K562 (cell line): Measurements from ENCODE around the gene CNKSR1. TPM values are rescaled to one million over a fixed set of nuclear protein-coding genes. Genes with fewer than 3 reads are reported as not detected.
A peak's percentile ranks its signal among the peaks of the same experiment; 100 is the strongest.

Experiments
- ARID3A ChIP-seq: IDR thresholded peaks from 2 replicates; pipeline ENCODE4 v1.6.1; 2012; ENCODE audit warnings: low read depth, low read length, improper control_type of control experiment, borderline replicate concordance
- ARNT ChIP-seq, 2 experiments: fragments of 450-650 bp; IDR thresholded peaks; 2 replicates each; pipeline ENCODE4 v1.6.1; 2016; ENCODE audit warnings: mild to moderate bottlenecking in 1 of 2
- BRD9 ChIP-seq: fragments of 450-650 bp; IDR thresholded peaks from 2 replicates; pipeline ENCODE4 v1.6.1; 2018; ENCODE audit warnings: low read depth; ENCODE audit not compliant: partially characterized antibody
- C11orf30 ChIP-seq: fragments of 450-650 bp; IDR thresholded peaks from 2 replicates; pipeline ENCODE4 v1.6.1; 2016; ENCODE audit warnings: low read depth, mild to moderate bottlenecking
- DDX20 ChIP-seq: fragments of 450-650 bp; IDR thresholded peaks from 2 replicates; pipeline ENCODE4 v1.6.1; 2016; ENCODE audit warnings: missing genetic modification characterization, low read depth, mild to moderate bottlenecking, missing compliant biosample characterization, moderate library complexity
- FOXM1 ChIP-seq, 2 experiments: fragments of 450-650 bp in 1 of 2; sonication (generic) in 1 of 2; formaldehyde crosslinking in 1 of 2; IDR thresholded peaks; 2 replicates each; pipeline versions ENCODE4 v1.6.1 to v1.9.0; 2017 to 2022; ENCODE audit warnings: low read depth in 2 of 2, mild to moderate bottlenecking in 2 of 2, missing genetic modification reagents in 1 of 2, moderate library complexity in 1 of 2
- JUN ChIP-seq, 2 experiments: sonication (generic) in 1 of 2; formaldehyde crosslinking in 1 of 2; IDR thresholded peaks; 2 replicates each; pipeline versions ENCODE4 v1.6.1 to v1.8.0; 2012 to 2022; ENCODE audit warnings: borderline replicate concordance in 2 of 2, mild to moderate bottlenecking in 2 of 2, improper control_type of control experiment in 1 of 2, low read depth in 1 of 2, low read length in 1 of 2, missing genetic modification reagents in 1 of 2
- LCOR ChIP-seq: sonication (generic); formaldehyde crosslinking; IDR thresholded peaks from 2 replicates; pipeline ENCODE4 v1.8.0; 2022; ENCODE audit warnings: mild to moderate bottlenecking, missing genetic modification reagents
- MAFK ChIP-seq: IDR thresholded peaks from 2 replicates; pipeline ENCODE4 v1.6.1; 2011; ENCODE audit warnings: low read length, improper control_type of control experiment
- NFATC3 ChIP-seq: fragments of 450-650 bp; IDR thresholded peaks from 2 replicates; pipeline ENCODE4 v1.6.1; 2017; ENCODE audit warnings: mild to moderate bottlenecking
- NONO ChIP-seq, 2 experiments: fragments of 200-400 bp in 1 of 2; fragments of 450-650 bp in 1 of 2; formaldehyde crosslinking in 1 of 2; IDR thresholded peaks; 2 replicates each; pipeline ENCODE4 v1.6.1; 2017; ENCODE audit warnings: low read depth in 2 of 2, mild to moderate bottlenecking in 2 of 2, moderate library complexity in 2 of 2, low read length in 1 of 2
- SOX6 ChIP-seq: fragments of 450-650 bp; IDR thresholded peaks from 2 replicates; pipeline ENCODE4 v1.6.1; 2014; ENCODE audit warnings: mild to moderate bottlenecking
- STAG1 ChIP-seq: sonication (generic); formaldehyde crosslinking; IDR thresholded peaks from 2 replicates; pipeline ENCODE4 v1.5.0; 2020; ENCODE audit warnings: missing genetic modification reagents, borderline replicate concordance
- TBL1XR1 ChIP-seq, 2 experiments: IDR thresholded peaks; 2 replicates each; pipeline ENCODE4 v1.6.1; 2012; ENCODE audit warnings: improper control_type of control experiment in 2 of 2, low read length in 2 of 2, mild to moderate bottlenecking in 1 of 2
- polyA plus RNA-seq, 8 experiments: library from polyadenylated mRNA; depleted of rRNA in 4 of 8; stranded (reverse) in 5 of 8; unstranded in 3 of 8; fragments of >200 nt; fragmentation: Nextera tagmentation in 2 of 8; fragmentation: Illumina TruSeq in 1 of 8; extraction: Ambion mirVana in 2 of 8; extraction: Trizol in 1 of 8; gene quantifications; 2 replicates each; pipeline versions ENCODE4 v1.2.1 to v1.2.3, GENCODE V29; 2011 to 2014; ENCODE audit warnings: inconsistent platforms in 1 of 8, missing spikeins in 1 of 8
- total RNA-seq, 7 experiments: library from RNA; depleted of rRNA in 6 of 7; stranded (reverse); fragments of >200 nt in 6 of 7; fragmentation: Illumina TruSeq in 2 of 7; extraction: Trizol in 2 of 7; gene quantifications; 2 replicates each; pipeline versions ENCODE4 v1.2.1 to v1.2.3, GENCODE V29; 2011 to 2021; ENCODE audit warnings: low replicate concordance in 1 of 7
- TF ChIP-seq, protein P1 (sequence below): sonication (generic); formaldehyde crosslinking; IDR thresholded peaks from 2 replicates; pipeline ENCODE4 v1.8.0; 2022; ENCODE audit warnings: mild to moderate bottlenecking, missing genetic modification reagents
- TF ChIP-seq, protein P2 (sequence below): sonication (generic); formaldehyde crosslinking; IDR thresholded peaks from 2 replicates; pipeline ENCODE4 v1.9.0; 2022; ENCODE audit warnings: mild to moderate bottlenecking, missing genetic modification reagents
- TF ChIP-seq, protein P3 (sequence below): fragments of 450-650 bp; formaldehyde crosslinking; IDR thresholded peaks from 2 replicates; pipeline ENCODE4 v1.4.0; 2022; ENCODE audit warnings: mild to moderate bottlenecking, moderate library complexity
- TF ChIP-seq, protein P4 (sequence below): fragments of 250-450 bp; sonication (Bioruptor Pico); IDR thresholded peaks from 2 replicates; pipeline ENCODE4 v1.8.0; 2022; ENCODE audit warnings: moderate library complexity, mild to moderate bottlenecking, inconsistent platforms

The CNKSR1 gene
- total and polyA plus RNA-seq, 9 of the 15 experiments (the other 6 are each of a cell fraction or from before 2014, with no cell fraction given) = 0.03 to 2.8 (median 1.1) TPM

DNA sequence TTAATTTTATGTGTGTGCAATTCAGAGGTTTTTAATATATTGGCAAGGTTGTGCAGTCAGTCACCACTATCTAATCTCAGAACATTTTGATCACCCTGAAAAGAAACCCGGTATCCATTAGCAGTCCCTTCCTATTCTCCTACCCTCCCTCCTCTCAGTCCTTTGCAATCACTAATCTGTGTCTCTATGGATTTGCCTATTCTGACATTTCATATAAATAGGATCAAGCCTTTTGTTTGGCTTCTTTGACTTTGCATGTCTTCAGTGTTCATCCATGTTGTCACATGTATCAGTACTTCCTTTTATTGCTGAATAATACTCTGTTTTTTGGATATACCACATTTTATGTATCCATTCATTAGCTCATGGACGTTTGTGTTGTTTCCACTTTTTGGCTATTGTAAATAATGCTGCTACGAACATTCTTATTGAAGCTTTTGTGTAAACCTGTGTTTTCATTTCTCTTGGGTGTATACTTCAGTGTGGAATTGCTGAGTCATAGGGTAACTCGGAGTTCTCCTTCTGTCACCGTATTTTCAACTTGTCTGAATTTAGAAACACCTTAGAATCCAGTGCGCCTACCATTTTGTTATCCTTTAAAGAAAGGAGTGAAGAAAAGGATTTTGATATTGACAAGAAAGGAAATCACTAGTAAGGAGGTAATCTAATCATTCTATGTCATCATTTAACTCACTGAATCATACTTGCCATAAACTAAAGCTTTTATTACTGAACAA is 60.1 kb downstream of the CNKSR1 start (continued):
- TF ChIP-seq, protein P1, sequence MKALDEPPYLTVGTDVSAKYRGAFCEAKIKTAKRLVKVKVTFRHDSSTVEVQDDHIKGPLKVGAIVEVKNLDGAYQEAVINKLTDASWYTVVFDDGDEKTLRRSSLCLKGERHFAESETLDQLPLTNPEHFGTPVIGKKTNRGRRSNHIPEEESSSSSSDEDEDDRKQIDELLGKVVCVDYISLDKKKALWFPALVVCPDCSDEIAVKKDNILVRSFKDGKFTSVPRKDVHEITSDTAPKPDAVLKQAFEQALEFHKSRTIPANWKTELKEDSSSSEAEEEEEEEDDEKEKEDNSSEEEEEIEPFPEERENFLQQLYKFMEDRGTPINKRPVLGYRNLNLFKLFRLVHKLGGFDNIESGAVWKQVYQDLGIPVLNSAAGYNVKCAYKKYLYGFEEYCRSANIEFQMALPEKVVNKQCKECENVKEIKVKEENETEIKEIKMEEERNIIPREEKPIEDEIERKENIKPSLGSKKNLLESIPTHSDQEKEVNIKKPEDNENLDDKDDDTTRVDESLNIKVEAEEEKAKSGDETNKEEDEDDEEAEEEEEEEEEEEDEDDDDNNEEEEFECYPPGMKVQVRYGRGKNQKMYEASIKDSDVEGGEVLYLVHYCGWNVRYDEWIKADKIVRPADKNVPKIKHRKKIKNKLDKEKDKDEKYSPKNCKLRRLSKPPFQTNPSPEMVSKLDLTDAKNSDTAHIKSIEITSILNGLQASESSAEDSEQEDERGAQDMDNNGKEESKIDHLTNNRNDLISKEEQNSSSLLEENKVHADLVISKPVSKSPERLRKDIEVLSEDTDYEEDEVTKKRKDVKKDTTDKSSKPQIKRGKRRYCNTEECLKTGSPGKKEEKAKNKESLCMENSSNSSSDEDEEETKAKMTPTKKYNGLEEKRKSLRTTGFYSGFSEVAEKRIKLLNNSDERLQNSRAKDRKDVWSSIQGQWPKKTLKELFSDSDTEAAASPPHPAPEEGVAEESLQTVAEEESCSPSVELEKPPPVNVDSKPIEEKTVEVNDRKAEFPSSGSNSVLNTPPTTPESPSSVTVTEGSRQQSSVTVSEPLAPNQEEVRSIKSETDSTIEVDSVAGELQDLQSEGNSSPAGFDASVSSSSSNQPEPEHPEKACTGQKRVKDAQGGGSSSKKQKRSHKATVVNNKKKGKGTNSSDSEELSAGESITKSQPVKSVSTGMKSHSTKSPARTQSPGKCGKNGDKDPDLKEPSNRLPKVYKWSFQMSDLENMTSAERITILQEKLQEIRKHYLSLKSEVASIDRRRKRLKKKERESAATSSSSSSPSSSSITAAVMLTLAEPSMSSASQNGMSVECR (CRISPR knock-in tag) = no peak
- no peak for TF ChIP-seq JUN (IDR thresholded peaks at IDR 0.05; ENCODE audit: borderline replicate concordance, low read depth, low read length)
- TF ChIP-seq JUN (CRISPR knock-in tag; IDR thresholded peaks at IDR 0.05; ENCODE audit: borderline replicate concordance) = no peak
- TF ChIP-seq, protein P2, sequence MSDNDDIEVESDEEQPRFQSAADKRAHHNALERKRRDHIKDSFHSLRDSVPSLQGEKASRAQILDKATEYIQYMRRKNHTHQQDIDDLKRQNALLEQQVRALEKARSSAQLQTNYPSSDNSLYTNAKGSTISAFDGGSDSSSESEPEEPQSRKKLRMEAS (CRISPR knock-in tag) = no peak
- TF ChIP-seq LCOR (CRISPR knock-in tag) = no peak
- no peak for TF ChIP-seq DDX20 (tag)
- TF ChIP-seq, protein P3, sequence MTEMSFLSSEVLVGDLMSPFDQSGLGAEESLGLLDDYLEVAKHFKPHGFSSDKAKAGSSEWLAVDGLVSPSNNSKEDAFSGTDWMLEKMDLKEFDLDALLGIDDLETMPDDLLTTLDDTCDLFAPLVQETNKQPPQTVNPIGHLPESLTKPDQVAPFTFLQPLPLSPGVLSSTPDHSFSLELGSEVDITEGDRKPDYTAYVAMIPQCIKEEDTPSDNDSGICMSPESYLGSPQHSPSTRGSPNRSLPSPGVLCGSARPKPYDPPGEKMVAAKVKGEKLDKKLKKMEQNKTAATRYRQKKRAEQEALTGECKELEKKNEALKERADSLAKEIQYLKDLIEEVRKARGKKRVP (CRISPR knock-in tag) = no peak; the same call in 1 of the 2 replicates
- TF ChIP-seq STAG1 (CRISPR knock-in tag) = no peak
- no peak for TF ChIP-seq TBL1XR1 (IDR thresholded peaks at IDR 0.05; ENCODE audit: low read length in 2 of 2)
- TF ChIP-seq ARID3A = peak; percentile 26; the same call in 1 of the 2 replicates
- TF ChIP-seq, protein P4, sequence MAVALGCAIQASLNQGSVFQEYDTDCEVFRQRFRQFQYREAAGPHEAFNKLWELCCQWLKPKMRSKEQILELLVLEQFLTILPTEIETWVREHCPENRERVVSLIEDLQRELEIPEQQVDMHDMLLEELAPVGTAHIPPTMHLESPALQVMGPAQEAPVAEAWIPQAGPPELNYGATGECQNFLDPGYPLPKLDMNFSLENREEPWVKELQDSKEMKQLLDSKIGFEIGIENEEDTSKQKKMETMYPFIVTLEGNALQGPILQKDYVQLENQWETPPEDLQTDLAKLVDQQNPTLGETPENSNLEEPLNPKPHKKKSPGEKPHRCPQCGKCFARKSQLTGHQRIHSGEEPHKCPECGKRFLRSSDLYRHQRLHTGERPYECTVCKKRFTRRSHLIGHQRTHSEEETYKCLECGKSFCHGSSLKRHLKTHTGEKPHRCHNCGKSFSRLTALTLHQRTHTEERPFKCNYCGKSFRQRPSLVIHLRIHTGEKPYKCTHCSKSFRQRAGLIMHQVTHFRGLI (CRISPR knock-in tag) = no peak
- peak; percentile 64; the same call in 1 of the 2 replicates for TF ChIP-seq NFATC3
- TF ChIP-seq BRD9 = no peak
- TF ChIP-seq FOXM1 (IDR thresholded peaks at IDR 0.05; ENCODE audit: low read depth) = no peak
- no peak for TF ChIP-seq FOXM1 (CRISPR knock-in tag; IDR thresholded peaks at IDR 0.05; ENCODE audit: low read depth)
- no peak for TF ChIP-seq NONO (IDR thresholded peaks at IDR 0.05; ENCODE audit: low read depth in 2 of 2, low read length in 1 of 2)
- peak in 1 of 2 experiments; percentile 27; a peak in 1 of 4 replicates for TF ChIP-seq ARNT (IDR thresholded peaks at IDR 0.05)
- peak; percentile 97 for TF ChIP-seq MAFK
- TF ChIP-seq C11orf30 = peak; percentile 98
- TF ChIP-seq SOX6 = no peak
